Astrocyte (in vitro differentiated cells and primary cell): ENCODE measurements around the gene KLK5.

Source experiments
- EZH2 ChIP-seq: IDR thresholded peaks from 2 replicates; pipeline ENCODE4 v1.6.1; 2012; ENCODE audit warnings: mild to moderate bottlenecking, low read length, inconsistent platforms; ENCODE audit not compliant: insufficient read depth
- TF ChIP-seq, protein P1 (sequence below): IDR thresholded peaks from 2 replicates; pipeline ENCODE4 v1.5.1; 2011; ENCODE audit warnings: low read depth, mild to moderate bottlenecking, inconsistent platforms, low read length, moderate library complexity; ENCODE audit not compliant: insufficient read depth

- TF ChIP-seq, protein P1, sequence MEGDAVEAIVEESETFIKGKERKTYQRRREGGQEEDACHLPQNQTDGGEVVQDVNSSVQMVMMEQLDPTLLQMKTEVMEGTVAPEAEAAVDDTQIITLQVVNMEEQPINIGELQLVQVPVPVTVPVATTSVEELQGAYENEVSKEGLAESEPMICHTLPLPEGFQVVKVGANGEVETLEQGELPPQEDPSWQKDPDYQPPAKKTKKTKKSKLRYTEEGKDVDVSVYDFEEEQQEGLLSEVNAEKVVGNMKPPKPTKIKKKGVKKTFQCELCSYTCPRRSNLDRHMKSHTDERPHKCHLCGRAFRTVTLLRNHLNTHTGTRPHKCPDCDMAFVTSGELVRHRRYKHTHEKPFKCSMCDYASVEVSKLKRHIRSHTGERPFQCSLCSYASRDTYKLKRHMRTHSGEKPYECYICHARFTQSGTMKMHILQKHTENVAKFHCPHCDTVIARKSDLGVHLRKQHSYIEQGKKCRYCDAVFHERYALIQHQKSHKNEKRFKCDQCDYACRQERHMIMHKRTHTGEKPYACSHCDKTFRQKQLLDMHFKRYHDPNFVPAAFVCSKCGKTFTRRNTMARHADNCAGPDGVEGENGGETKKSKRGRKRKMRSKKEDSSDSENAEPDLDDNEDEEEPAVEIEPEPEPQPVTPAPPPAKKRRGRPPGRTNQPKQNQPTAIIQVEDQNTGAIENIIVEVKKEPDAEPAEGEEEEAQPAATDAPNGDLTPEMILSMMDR, result no peak
- TF ChIP-seq EZH2, result no peak
Measured at GRCh38 chr19:50977626-50978025, 24.8 kb upstream of the KLK5 start.
